Islet of Langerhans (tissue), 1 donor: Measurements from ENCODE around the gene ZKSCAN1.

Experiments used
- FAIRE-seq: peaks from one replicate; lab custom pipeline; 2011; peaks lifted over from hg19 to GRCh38; lab: Jason Lieb, UNC

ZKSCAN1 gene

DNA sequence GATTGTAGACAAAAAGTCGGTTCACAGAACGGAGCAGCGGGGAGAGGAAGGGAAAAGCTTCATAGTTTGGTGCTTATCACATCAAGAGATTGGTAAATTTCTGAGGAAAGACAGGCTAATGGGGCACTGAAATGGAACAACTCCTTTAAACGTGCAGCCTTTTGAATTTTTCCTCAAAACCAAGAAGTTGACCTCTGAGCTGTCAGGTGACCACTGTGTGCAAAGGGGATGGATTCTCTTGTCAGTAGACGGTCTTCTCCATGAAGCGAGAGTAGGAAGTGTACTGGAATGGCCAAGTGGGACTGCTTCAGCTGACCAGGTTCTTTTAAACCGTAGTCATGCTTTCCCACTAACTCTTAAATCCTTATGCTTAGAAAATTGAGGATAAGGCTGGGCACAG lies 22.9 kb downstream of the ZKSCAN1 start:
- FAIRE-seq, result no peak

DNA sequence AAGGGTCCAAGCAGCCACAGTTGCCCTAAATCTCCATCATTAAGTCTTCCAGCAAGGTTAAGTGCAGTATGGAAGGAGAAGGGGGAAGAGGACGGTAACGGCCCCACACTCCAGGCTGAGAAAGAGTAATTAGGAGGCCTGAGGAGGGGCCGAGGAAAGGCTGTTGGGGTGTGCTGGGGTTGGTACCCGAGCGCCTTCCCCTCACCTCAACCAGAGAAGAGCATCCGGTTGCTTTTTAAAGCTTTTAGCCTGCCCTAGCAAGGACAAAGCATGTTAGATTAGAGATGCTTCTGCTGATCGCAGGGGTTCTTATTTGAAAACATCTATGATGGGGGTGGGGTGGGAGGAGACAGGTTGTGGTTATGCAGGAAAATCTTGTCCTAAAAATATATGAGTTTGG lies 25.2 kb downstream of the ZKSCAN1 start:
- FAIRE-seq, result no peak

DNA sequence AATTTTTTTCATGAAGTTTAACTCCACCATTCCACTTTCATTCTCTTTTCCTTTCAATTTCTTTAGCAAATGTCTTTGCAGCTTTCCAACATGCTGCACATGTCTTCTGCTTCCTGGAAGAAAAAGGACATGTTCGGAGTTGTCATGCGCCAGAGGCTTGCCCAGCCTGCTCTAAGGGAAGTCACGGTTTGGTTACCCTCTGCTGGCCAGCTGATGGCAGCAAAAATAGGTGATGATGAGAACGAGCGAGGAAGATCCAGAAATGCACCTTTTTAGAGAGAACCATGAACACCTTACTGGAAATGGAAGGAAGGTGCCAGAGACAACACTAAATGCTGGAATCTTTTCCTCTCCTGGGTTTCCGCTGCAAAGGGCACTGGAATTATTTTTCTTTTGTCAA lies 29.3 kb downstream of the ZKSCAN1 start:
- FAIRE-seq, result no peak

DNA sequence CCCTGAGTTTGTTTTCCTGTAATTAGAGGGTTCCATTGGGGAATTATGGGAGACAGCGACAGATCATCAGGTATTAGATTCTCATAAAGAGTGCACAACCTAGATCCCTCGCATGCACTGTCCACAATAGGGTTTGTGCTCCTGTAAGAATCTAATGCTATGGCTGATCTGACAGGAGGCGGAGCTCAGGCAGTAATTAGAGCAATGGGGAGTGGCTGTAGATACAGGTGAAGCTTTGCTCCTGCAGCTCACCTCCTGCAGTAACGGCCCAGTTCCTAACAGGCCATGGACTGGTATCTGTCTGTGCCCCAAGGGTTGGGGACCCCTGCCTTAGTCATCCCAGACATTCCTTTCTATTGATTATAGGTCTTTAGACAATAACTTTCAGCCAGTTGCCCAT lies 33.3 kb downstream of the ZKSCAN1 start:
- no peak for FAIRE-seq

DNA sequence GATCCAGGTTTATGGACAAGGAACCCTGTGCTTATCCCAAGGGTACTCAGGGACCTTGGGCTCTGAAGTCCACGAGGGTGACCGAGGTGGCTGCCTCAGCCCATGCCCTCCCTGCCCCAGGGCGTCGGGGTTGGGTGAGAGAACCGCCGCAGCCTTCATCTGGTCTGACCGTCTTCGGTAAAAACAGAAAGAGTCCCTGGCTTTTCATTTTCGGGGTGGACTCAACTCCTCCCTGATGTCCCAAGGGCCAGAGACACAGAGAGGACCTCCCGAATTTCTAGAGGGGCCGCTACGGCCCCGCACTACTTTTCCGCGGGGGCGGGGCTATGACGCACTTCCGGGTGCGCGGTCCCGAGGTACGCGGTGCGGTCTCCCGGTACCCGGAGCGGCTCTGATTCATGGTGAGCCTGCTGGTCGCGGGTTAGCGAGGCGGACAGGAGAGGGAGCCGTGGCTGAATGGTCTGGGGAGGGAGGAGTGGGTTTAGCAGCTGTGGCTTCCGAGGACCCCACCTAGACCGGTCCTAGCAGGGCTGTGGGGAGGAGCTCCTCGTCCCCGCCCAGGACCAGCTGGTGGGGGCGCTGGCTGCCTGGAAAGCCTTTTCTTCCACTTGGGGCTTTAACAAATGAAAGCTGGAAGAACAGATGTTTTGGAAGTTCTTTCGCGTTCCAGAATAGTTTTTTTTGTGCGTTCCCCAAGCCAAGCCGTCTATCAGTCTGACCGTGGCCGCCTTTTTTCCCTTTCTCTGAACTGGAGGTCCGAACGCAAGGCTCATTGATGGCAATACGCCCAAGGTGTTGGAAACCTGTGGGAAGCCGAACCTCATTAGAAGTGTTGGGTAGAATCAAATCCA lies 34.3 kb downstream of the ZKSCAN1 start, which contains the start of gene ZSCAN21:
TSS of gene ZSCAN21 (plus strand) at position 334 of the 851 bp plus-strand sequence. CDS start 7,233 bp downstream, outside the sequence.
- no peak for FAIRE-seq

DNA sequence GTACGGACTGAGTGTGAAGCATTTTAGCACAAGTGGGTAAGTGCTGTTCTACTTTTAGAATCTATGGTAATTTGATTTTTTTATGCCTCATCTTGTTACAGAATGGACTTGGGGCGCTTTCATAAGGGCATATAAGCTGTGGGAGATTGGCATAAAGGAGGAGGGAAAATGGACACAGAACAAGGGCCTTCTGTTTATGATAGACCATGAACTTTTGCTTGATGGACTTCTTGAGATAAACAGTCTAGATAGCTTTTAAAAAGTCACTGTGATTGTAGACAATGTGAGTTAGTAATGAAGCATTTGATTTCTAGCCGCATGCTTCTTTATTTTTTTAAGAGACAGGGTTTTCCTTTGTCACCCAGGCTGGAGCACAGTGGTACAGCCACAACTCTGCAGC lies 36.2 kb downstream of the ZKSCAN1 start:
- FAIRE-seq, result no peak

DNA sequence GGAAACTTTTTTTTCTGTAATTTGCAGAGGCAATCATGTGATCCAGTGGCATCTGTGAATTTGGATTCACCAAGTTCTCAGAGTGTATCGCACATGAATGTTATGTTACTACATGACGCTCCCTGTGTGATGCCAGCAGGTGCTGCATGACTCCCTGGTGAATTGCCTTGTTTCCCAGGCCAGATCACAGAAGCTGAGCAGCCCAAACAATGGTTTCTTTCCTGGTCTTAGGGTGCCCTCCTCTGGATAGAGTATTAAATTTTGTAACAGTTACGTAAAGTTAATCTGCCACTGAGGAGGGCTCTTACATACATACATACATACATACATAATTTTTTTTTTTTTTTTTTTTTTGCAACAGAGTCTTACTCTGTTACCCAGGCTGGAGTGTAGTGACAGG lies 37.8 kb downstream of the ZKSCAN1 start:
- peak; percentile 87 for FAIRE-seq

DNA sequence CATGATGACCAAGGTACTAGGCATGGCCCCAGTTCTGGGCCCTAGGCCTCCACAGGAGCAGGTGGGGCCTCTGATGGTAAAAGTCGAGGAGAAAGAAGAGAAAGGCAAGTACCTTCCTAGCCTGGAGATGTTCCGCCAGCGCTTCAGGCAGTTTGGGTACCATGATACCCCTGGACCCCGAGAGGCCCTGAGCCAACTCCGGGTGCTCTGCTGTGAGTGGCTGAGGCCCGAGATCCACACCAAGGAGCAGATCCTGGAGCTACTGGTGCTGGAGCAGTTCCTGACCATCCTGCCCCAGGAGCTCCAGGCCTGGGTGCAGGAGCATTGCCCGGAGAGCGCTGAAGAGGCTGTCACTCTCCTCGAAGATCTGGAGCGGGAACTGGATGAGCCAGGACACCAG lies 41.6 kb downstream of the ZKSCAN1 start:
- no peak for FAIRE-seq

DNA sequence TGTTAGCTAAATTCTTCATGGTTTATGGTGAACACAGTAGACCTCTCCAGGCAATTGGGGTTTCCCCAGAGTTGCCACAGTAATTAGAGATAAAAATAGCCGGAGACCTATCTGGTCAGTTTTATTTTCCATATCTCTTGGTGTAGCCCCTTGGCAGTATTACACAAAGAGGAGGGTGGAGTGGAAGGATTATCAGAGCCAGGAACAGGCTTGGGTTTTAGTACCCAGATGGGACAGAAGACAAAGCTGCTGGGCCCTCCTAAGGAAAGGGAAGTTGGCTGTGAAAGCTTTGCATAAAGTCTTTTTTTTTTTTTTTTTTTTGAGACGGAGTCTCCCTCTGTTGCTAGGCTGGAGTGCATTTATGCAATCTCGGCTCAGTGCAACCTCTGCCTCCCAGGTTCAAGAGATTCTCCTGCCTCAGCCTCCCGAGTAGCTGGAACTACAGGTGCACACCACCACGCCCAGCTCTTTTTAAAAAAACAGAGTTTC lies 43.9 kb downstream of the ZKSCAN1 start:
- no peak for FAIRE-seq

DNA sequence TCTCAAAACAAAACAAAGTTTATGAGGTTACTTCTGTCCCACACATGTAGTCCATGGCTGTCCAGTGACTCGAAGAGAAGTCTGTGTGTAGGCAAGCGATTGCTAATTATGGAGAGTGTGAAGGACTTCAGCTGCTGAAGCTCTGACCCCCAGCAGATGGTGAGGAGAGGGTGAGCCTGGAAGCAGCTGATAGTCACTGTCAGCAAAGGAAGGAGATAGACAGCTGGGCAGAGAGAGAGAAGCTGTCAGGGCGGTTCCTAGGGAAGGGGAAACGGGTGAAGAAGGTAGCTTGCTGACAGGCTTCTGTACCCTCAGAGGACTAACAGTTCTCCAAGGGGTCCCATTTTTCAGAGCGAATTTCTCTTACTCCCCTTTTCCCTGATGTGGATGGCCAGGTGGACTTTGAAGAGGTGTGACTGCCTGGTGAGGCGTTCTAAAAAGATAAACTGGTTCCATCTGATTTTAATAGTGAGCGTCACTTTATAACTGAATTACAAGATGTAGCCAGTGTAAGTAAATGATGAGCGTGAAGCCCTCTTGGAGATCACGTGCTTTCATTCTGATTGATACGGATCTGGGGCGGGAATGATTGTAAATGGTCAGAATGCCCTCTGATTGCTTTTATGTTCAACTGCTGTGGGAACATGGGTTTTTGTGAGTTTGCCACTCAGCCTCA lies 46.3 kb downstream of the ZKSCAN1 start:
- FAIRE-seq, result no peak

DNA sequence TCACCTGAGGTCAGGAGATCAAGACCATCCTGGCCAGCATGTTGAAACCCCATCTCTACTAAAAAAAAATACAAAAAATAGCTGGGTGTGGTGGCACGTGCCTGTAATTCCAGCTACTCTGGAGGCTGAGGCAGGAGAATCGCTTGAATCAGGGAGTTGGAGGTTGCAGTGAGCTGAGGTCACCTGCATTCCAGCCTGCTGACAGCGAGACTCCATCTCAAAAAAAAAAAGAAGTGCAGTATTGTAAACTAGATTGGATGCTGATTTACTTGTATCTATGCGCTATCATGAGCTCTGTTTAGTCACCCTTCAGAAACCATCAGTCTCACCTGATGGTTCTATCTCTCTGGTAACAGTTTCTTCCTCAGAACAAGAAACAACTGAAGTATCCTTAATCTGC lies 48.0 kb downstream of the ZKSCAN1 start:
- FAIRE-seq, result no peak

DNA sequence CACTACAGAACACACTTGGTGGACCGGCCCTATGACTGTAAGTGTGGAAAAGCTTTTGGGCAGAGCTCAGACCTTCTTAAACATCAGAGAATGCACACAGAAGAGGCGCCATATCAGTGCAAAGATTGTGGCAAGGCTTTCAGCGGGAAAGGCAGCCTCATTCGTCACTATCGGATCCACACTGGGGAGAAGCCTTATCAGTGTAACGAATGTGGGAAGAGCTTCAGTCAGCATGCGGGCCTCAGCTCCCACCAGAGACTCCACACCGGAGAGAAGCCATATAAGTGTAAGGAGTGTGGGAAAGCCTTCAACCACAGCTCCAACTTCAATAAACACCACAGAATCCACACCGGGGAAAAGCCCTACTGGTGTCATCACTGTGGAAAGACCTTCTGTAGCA lies 48.8 kb downstream of the ZKSCAN1 start:
- no peak for FAIRE-seq

DNA sequence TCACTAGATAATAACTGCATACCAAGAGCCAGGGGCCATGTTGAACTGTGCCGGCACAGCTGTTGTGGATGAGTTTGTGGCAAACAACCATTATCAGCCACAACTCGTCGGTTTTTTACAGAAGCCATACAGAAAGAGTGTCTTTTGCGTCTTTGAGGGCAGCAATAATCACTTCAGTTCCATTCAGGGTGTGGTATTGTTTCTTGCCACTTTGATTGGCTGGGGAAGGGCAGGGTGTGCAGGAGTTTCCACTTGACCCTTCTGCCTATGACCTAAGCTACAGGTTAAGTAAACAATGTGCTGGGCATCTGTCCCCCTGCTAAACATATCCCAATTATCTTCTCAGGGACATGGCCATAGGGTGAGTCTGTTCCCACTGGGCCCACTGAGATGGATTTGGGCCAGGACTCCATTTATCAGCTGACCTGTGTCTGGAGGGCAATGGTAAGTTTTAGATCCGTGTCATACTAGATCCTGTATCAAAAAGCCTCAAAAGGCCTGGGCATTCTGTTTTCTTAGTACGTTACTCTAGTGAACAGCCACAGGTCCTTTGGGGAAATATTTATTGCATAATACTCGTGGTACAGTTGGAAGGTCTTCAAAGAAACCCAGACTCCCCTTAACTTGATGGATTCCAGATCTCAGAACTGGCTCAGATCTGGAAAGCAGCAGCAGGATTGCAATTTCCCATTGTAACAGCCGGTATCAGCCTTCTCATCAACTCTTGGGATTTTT lies 50.2 kb downstream of the ZKSCAN1 start:
- FAIRE-seq, result no peak

DNA sequence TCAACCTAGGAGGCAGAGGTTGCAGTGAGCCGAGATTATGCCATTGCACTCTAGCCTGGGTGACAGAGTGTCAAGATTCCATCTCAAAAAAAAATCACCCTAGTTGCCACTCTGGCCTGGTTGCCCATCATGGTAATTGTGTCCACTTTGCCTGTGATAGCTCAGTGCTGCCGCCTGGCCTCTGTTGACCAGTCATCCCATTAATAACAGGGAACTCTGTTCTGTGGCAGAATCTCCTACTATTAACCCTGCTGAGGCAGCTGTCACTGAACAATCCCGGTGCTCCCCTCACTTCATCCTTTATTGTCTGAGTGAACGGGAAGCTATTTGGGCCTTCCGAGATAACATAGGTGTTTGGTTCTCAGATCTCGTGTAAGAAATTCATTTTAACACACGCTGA lies 51.6 kb downstream of the ZKSCAN1 start:
- no peak for FAIRE-seq

DNA sequence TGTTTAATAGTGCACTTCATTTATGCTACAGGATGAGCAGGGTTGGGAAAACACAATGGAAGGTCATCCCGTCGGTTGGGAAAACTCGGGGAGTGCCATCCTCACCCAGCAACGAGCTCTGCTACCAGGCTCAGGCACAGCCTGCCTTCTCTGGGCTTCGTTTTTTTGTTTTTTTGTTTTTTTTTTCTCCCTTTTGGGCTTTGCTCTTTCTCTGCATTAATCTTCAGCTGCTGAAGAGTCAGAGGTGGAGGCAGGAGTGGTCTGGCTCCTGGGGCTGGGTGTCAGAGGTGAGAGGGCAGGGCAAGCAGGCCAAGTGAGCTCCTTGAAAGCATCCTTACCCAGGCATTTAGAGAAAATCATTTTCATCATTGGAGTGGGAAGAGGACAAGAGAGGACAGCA lies 54.6 kb downstream of the ZKSCAN1 start:
- FAIRE-seq, result no peak

DNA sequence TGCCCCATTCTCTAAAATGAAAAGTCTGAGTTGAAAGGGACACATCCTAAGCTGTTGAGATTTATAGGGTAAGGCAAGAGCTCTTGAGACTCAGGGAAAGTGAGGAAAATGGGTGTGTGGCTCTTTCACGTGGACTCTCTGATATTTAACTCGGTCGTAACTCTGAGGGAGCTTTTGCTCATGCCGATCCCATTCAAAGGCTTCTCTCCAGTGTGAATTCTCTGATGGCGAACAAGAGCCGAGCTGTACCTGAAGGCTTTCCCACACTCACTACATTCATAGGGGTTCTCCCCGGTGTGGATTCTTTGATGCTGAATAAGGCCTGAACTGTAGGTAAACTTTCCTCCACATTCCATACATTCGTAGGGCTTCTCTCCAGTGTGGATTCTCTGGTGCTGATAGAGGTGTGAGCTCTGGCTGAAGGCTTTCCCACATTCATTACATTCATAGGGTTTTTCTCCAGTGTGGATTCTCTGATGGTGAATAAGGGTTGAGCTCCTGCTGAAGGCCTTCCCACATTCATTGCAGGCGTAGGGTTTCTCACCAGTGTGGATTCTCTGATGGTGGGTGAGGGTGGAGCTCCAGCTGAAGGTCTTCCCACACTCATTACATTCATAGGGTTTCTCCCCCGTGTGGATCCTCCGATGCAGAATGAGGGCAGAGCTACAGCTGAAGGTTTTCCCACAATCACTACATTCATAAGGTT lies 55.8 kb downstream of the ZKSCAN1 start:
- no peak for FAIRE-seq

DNA sequence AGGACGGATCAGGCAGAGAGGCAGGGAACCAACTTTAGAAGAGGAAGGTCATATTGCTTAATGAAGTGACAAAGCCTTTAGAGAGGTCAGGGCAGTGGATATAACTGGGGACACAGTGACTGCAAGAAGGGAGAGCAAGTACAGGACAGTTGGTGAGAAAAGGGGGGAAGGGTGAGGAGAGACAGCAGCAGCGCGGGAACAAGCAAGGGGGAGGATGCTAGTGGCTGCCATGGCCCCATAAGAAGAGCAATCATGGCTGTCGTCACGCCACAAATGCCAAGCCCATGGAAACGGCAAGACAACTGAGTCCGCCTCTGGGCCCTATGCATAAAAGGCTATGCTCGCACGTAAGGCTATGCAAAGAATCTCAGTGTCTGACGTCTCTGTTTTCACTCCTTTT lies 57.1 kb downstream of the ZKSCAN1 start:
- FAIRE-seq, result no peak

DNA sequence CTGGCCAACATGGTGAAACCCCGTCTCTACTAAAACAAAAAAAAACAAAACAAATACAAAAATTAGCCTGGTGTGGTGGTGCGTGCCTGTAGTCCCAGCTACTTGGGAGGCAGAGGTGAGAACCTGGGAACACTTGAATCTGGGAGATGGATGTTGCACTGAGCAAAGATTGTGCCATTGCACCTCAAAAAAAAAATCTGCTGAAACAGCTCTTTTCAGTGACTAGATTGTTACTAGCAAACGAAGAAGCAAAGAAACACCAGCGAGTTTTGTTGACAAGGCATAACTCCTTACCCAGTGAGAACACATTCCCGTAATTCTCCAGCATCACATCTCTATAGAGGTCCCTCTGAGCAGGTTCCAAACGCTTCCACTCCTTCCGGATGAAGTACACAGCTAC lies 59.4 kb downstream of the ZKSCAN1 start:
- no peak for FAIRE-seq

DNA sequence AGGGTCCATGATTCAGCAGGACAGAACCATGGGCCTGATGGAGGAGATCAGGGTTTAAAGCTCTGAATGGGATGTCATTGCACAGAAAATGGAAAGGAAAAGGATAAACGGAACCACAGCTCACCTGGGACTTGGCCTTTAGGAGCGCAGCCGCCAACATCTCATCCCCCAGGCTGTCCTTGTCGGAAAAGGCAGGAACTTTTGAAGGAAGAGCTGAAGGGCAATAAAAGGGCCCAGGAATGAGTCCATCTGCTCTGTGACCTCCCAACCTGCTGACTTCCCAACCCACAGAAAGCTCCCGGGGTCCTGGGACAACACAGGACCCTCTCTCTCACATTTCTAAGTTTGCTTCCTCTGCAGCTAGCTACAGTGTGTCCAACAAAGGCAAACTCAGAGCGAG lies 60.0 kb downstream of the ZKSCAN1 start:
- no peak for FAIRE-seq

DNA sequence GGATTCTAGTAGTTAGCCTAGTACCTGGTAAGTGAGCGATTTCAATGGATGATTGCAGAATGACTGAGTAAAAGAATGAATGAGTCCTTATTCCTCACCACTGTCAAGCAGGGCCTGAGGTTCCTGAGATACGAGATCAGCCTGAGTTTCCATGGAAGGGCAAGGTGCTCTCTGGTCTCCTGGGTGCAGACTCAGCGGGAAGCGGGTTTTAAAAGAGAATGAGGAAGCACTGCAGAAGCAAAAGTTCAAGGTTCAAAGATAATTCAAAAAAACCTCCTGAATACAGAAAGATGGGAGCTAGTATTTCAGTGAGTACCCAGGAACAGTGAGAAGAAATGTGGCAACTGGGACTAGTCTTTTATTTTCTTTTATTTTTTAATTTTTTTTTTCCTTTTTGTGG lies 61.8 kb downstream of the ZKSCAN1 start:
- FAIRE-seq, result no peak

DNA sequence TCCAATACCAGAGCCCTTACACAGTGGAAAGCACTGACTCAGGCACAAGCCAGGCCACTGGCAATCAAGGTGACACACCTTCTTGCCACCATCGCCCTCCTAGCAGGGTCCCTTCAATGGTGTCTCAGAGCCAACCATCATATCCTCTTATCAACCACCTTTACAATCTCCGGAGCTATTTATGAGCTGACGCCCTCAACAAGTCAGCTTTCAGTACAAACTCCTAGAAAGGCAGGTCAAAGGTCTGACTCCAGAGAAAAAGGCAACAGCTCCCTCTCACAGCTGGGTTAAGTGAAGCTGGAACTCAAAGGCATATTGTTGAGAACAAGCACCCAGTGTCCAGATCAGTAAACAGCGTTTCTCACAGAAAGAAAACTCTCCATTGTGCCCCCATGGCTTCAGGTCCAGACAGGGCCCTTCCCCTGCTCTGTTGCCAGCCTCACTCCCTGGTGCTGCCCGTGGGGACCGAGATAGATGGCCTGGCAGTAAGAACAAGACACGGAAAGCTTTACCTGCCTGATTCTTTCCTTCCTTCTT lies 63.7 kb downstream of the ZKSCAN1 start:
- no peak for FAIRE-seq

DNA sequence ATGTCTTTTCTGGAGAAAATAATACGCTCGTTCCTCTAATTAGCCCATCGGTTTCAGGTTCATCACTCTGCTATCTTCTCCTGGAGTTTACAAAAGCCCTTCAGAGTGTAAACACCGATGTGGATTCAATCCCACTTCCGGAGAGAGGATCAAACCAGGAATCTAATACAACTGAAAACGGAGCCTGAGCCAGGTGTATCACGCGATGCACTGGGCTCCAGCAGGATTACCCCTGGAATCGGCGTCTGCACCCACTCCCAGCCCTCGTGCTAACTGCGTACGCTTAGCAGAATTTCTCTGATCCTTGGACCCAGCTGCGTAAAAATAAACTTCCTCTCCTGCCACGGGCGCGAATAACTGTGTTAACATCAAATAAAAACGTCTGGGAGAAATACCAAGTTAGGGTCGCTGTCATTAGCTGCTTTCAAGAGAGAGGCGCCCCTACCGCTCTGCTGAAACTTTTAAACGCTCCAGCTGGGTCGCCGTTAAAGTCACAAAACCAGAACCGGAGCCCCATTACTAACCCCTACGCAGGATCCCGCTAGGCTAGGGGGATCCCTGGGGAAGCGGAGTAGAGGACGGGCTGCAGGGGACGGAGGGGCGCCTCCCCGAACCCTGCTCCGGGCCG lies 65.6 kb downstream of the ZKSCAN1 start:
- FAIRE-seq, result no peak
